H1 (cell line): Measurements from ENCODE around the gene EIF4EBP3. TPM values are rescaled to one million over a fixed set of nuclear protein-coding genes. Genes with fewer than 3 reads are reported as not detected.
A peak's percentile ranks its signal among the peaks of the same experiment; 100 is the strongest.

Experiments
- CTCF ChIA-PET: fragments of 300-600 bp; sonication (Branson Sonifier 250); formaldehyde crosslinking; loops from one replicate; lab custom pipeline; 2021; ENCODE audit not compliant: partially characterized antibody; lab: Charles Lee
- POLR2A ChIA-PET: fragments of 300-600 bp; sonication (Branson Sonifier 250); formaldehyde crosslinking; loops from one replicate; lab custom pipeline; 2021; ENCODE audit warnings: inconsistent platforms; ENCODE audit not compliant: partially characterized antibody; lab: Charles Lee
- DNase-seq, 2 experiments: peaks; one replicate each; pipeline versions ENCODE4 v3.0.0 to v3.0.0-alpha.2; 2010 to 2022; ENCODE audit warnings: low spot score in 2 of 2, low read depth in 1 of 2, mixed read lengths in 1 of 2
- FAIRE-seq: peaks from 2 replicates; lab custom pipeline; 2011; peaks lifted over from hg19 to GRCh38; lab: Jason Lieb, UNC
- H2AFZ ChIP-seq: 2 replicates; pipeline ENCODE4 v1.8.1; 2012; ENCODE audit warnings: low read length, inconsistent platforms
- H2AK5ac ChIP-seq: 2 replicates; pipeline ENCODE4 v1.6.1; 2013; ENCODE audit warnings: low read depth, low read length
- H2BK120ac ChIP-seq: replicated peaks from 2 replicates; pipeline ENCODE3; 2013; ENCODE audit warnings: low read depth, low read length, inconsistent platforms
- H2BK12ac ChIP-seq: 2 replicates; pipeline ENCODE4 v1.6.1; 2013; ENCODE audit warnings: low read depth, low read length
- H2BK15ac ChIP-seq: 2 replicates; pipeline ENCODE4 v1.6.1; 2013; ENCODE audit warnings: low read length
- H2BK20ac ChIP-seq: 2 replicates; pipeline ENCODE4 v1.6.1; 2013; ENCODE audit warnings: low read length
- H2BK5ac ChIP-seq: 2 replicates; pipeline ENCODE4 v1.6.1; 2013; ENCODE audit warnings: low read depth, low read length
- H3K14ac ChIP-seq: 2 replicates; pipeline ENCODE4 v1.6.1; 2013; ENCODE audit warnings: inconsistent platforms; ENCODE audit not compliant: insufficient read length
- H3K18ac ChIP-seq: 2 replicates; pipeline ENCODE4 v1.6.1; 2013; ENCODE audit warnings: low read length; ENCODE audit errors: extremely low read depth
- H3K23ac ChIP-seq: 2 replicates; pipeline ENCODE4 v1.6.1; 2013; ENCODE audit warnings: inconsistent platforms; ENCODE audit not compliant: insufficient read length
- H3K23me2 ChIP-seq: 2 replicates; pipeline ENCODE4 v1.6.1; 2013; ENCODE audit warnings: low read depth, low read length
- H3K27ac ChIP-seq: 2 replicates; pipeline ENCODE4 v1.6.1; 2011; ENCODE audit warnings: low read depth, low read length, inconsistent platforms
- H3K27me3 ChIP-seq, 4 experiments: replicated peaks in 1 of 4; 1 replicate in 1 of 4; 2 replicates in 3 of 4; pipeline versions ENCODE4 v1.6.1 to v1.8.1; 2011 to 2013; ENCODE audit warnings: low read length in 3 of 4, mild to moderate bottlenecking in 3 of 4, inconsistent platforms in 2 of 4, mixed read lengths in 2 of 4, moderate library complexity in 1 of 4; ENCODE audit not compliant: control insufficient read depth in 3 of 4, insufficient read depth in 3 of 4; ENCODE audit errors: extremely low read depth in 1 of 4
- H3K36me3 ChIP-seq, 4 experiments: 2 replicates each; pipeline versions ENCODE4 v1.6.1 to v1.8.1; 2011 to 2013; ENCODE audit warnings: mild to moderate bottlenecking in 4 of 4, low read length in 3 of 4, moderate library complexity in 2 of 4, control low read depth in 1 of 4, inconsistent platforms in 1 of 4; ENCODE audit not compliant: insufficient read depth in 4 of 4, control insufficient read depth in 2 of 4
- H3K4ac ChIP-seq: replicated peaks from 2 replicates; pipeline ENCODE3; 2013; ENCODE audit warnings: low read length, low read depth, mixed read lengths, inconsistent platforms; ENCODE audit not compliant: insufficient read length
- H3K4me1 ChIP-seq, 4 experiments: replicated peaks in 1 of 4; 1 replicate in 1 of 4; 2 replicates in 3 of 4; pipeline versions ENCODE4 v1.6.1 to v1.8.1; 2011 to 2013; ENCODE audit warnings: low read length in 3 of 4, inconsistent platforms in 2 of 4, mixed read lengths in 1 of 4; ENCODE audit not compliant: insufficient read depth in 4 of 4, control insufficient read depth in 3 of 4
- H3K4me2 ChIP-seq, 2 experiments: 2 replicates each; pipeline versions ENCODE4 v1.6.1 to v1.8.1; 2011 to 2013; ENCODE audit warnings: low read depth in 2 of 2, low read length in 2 of 2, control low read depth in 1 of 2, inconsistent platforms in 1 of 2, mild to moderate bottlenecking in 1 of 2; ENCODE audit not compliant: insufficient read depth in 1 of 2
- H3K4me3 ChIP-seq, 4 experiments: fragments of 200-600, 300-600 bp in 1 of 4; sonication (generic), shearing (Covaris generic), sonication (Bioruptor Twin) in 1 of 4; 2 replicates each; pipeline versions ENCODE4 v1.5.1 to v1.8.1; 2011 to 2016; ENCODE audit warnings: low read length in 4 of 4, low read depth in 3 of 4, control low read depth in 2 of 4, inconsistent platforms in 2 of 4, mild to moderate bottlenecking in 2 of 4, mixed read lengths in 1 of 4, moderate library complexity in 1 of 4; ENCODE audit not compliant: insufficient read depth in 2 of 4; ENCODE audit errors: extremely low read depth in 1 of 4
- H3K56ac ChIP-seq: replicated peaks from 2 replicates; pipeline ENCODE3; 2013; ENCODE audit warnings: low read depth, mild to moderate bottlenecking, mixed read lengths, low read length, inconsistent platforms; ENCODE audit not compliant: insufficient read length
- H3K79me1 ChIP-seq: 2 replicates; pipeline ENCODE4 v1.6.1; 2013; ENCODE audit warnings: low read depth, low read length, control low read depth
- H3K79me2 ChIP-seq, 2 experiments: 2 replicates each; pipeline versions ENCODE4 v1.6.1 to v1.8.1; 2012 to 2013; ENCODE audit warnings: low read length in 2 of 2, mild to moderate bottlenecking in 2 of 2, inconsistent platforms in 1 of 2; ENCODE audit not compliant: insufficient read depth in 2 of 2, control insufficient read depth in 1 of 2
- H3K9ac ChIP-seq, 4 experiments: replicated peaks in 1 of 4; 1 replicate in 1 of 4; 2 replicates in 3 of 4; pipeline versions ENCODE4 v1.6.1 to v1.8.1; 2011 to 2013; ENCODE audit warnings: low read depth in 3 of 4, low read length in 3 of 4, control low read depth in 2 of 4, mild to moderate bottlenecking in 2 of 4, moderate library complexity in 2 of 4, inconsistent platforms in 1 of 4; ENCODE audit errors: extremely low read depth in 1 of 4
- H3K9me3 ChIP-seq, 2 experiments: 2 replicates each; pipeline versions ENCODE4 v1.6.1 to v1.8.1; 2012 to 2013; ENCODE audit warnings: mild to moderate bottlenecking in 2 of 2, moderate library complexity in 2 of 2, control low read depth in 1 of 2, inconsistent platforms in 1 of 2, low read depth in 1 of 2, low read length in 1 of 2, mixed read lengths in 1 of 2; ENCODE audit not compliant: insufficient read depth in 2 of 2
- H4K20me1 ChIP-seq, 2 experiments: replicated peaks in 1 of 2; 2 replicates each; pipeline versions ENCODE3 to v1.8.1; 2011 to 2013; ENCODE audit warnings: inconsistent platforms in 2 of 2, low read length in 2 of 2, mild to moderate bottlenecking in 1 of 2; ENCODE audit not compliant: insufficient read depth in 2 of 2, control insufficient read depth in 1 of 2
- H4K5ac ChIP-seq: 2 replicates; pipeline ENCODE4 v1.6.1; 2013; ENCODE audit warnings: low read length, low read depth, mixed read lengths, inconsistent platforms; ENCODE audit not compliant: insufficient read length
- H4K8ac ChIP-seq: 2 replicates; pipeline ENCODE4 v1.8.0; 2013; ENCODE audit warnings: mild to moderate bottlenecking, moderate library complexity, low read length, inconsistent platforms; ENCODE audit not compliant: insufficient read depth; ENCODE audit errors: extremely low read depth
- H4K91ac ChIP-seq: replicated peaks from 2 replicates; pipeline ENCODE3; 2013; ENCODE audit warnings: low read length, mixed read lengths, inconsistent platforms; ENCODE audit not compliant: insufficient read length
- CEBPB ChIP-seq: IDR thresholded peaks from 2 replicates; pipeline ENCODE4 v1.6.1; 2012; ENCODE audit warnings: low read depth, low read length
- CTBP2 ChIP-seq: IDR thresholded peaks from 2 replicates; pipeline ENCODE4 v1.7.0; 2011; ENCODE audit warnings: borderline replicate concordance, mild to moderate bottlenecking, moderate library complexity, mixed read lengths, low read length; ENCODE audit not compliant: insufficient read depth, insufficient read length
- JUND ChIP-seq: IDR thresholded peaks from 2 replicates; pipeline ENCODE4 v1.6.1; 2011; ENCODE audit warnings: mild to moderate bottlenecking, improper control_type of control experiment, low read length
- POLR2A ChIP-seq, 2 experiments: IDR thresholded peaks; 1 replicate in 1 of 2; 2 replicates in 1 of 2; pipeline ENCODE4 v1.6.1; 2011; ENCODE audit warnings: low read depth in 2 of 2, low read length in 2 of 2, mild to moderate bottlenecking in 2 of 2; ENCODE audit errors: control extremely low read depth in 1 of 2
- POLR2AphosphoS5 ChIP-seq: IDR thresholded peaks from 2 replicates; pipeline ENCODE4 v1.6.1; 2011; ENCODE audit warnings: low read depth, low read length
- SAP30 ChIP-seq: fragments of 300-600 bp; sonication (generic); IDR thresholded peaks from 2 replicates; pipeline ENCODE4 v1.7.1; 2012; ENCODE audit warnings: low read length, moderate library complexity, mild to moderate bottlenecking, inconsistent platforms; ENCODE audit not compliant: insufficient read depth, insufficient replicate concordance
- SIRT6 ChIP-seq: IDR thresholded peaks from one replicate; pipeline ENCODE4 v1.7.1; 2012; ENCODE audit warnings: low read length, inconsistent platforms
- SP1 ChIP-seq: IDR thresholded peaks from 2 replicates; pipeline ENCODE4 v1.6.1; 2011; ENCODE audit warnings: low read depth, low read length
- SRF ChIP-seq: IDR thresholded peaks from 2 replicates; pipeline ENCODE4 v1.6.1; 2011; ENCODE audit warnings: mild to moderate bottlenecking, low read depth, low read length, moderate library complexity
- WGBS, 2 experiments: shearing (Covaris generic) in 1 of 2; methylation state at CpG; one replicate each; pipeline versions ENCODE4 v1.1.6 to v1.1.7; 2013 to 2015; ENCODE audit warnings: low lambda C conversion rate in 2 of 2, mixed read lengths in 2 of 2, inconsistent platforms in 1 of 2, low coverage in 1 of 2, missing lambda C conversion rate in 1 of 2; ENCODE audit not compliant: insufficient replicate concordance in 2 of 2, insufficient coverage in 1 of 2, insufficient read length in 1 of 2; ENCODE audit errors: extremely low coverage in 1 of 2, missing lambda C conversion rate in 1 of 2; 5-methylcytosine and 5-hydroxymethylcytosine counted together
- long read RNA-seq, 2 experiments: library from RNA in 1 of 2; library from capped mRNA in 1 of 2; stranded (forward); transcript quantifications; one replicate each; pipeline ENCODE4 v2.0.0, GENCODE V29; 2021; ENCODE audit warnings: inconsistent platforms in 1 of 2
- polyA minus RNA-seq, 3 experiments: library from RNA; depleted of rRNA, polyadenylated mRNA; stranded (reverse); fragments of >200 nt; gene quantifications; 1 replicate in 2 of 3; 2 replicates in 1 of 3; pipeline ENCODE4 v1.2.3, GENCODE V29; 2011
- polyA plus RNA-seq, 7 experiments: library from polyadenylated mRNA; depleted of rRNA in 3 of 7; stranded (reverse) in 5 of 7; unstranded in 2 of 7; fragments of >200 nt in 5 of 7; fragments of 200-250 nt in 2 of 7; gene quantifications; 1 replicate in 5 of 7; 2 replicates in 1 of 7; 4 replicates in 1 of 7; pipeline versions ENCODE4 v1.2.1 to v1.2.3, GENCODE V29; 2011 to 2013; ENCODE audit warnings: missing spikeins in 2 of 7, mixed read lengths in 2 of 7
- total RNA-seq: library from RNA; stranded (reverse); fragmentation: NEBNext Ultra II Directional; extraction: Animal tissue kit (Norgen Biotek cat#: 25700); gene quantifications from 2 replicates; pipeline ENCODE4 v1.2.1, GENCODE V29; 2021

Gene EIF4EBP3
- total RNA-seq: 8.9 and 11.7 TPM in 2 replicates
- polyA plus RNA-seq (2011; rRNA removed): 11.0 and 11.1 TPM in 2 replicates
- polyA plus RNA-seq (2011; cell fraction: cytosol; rRNA removed): 7.6 TPM
- 7.5 TPM for polyA plus RNA-seq (2011; cell fraction: nucleus; rRNA removed)
- polyA plus RNA-seq (2012, experiment 1 of 2): 7.5 to 15.4 TPM (median 11.0 TPM) in 4 replicates
- 12.7 TPM for polyA plus RNA-seq (2012, experiment 2 of 2)
- polyA plus RNA-seq (2013, experiment 1 of 2): 13.9 TPM
- 13.9 TPM for polyA plus RNA-seq (2013, experiment 2 of 2)
- 0.59 and 3.4 TPM in 2 replicates for polyA minus RNA-seq (2011; rRNA and poly(A)+ RNA removed)
- 7.2 TPM for polyA minus RNA-seq (2011; cell fraction: cytosol; rRNA and poly(A)+ RNA removed)
- 3.7 TPM for polyA minus RNA-seq (2011; cell fraction: nucleus; rRNA and poly(A)+ RNA removed)
- long read RNA-seq, experiment 1, transcript EIF4EBP3-201 (3 exons, 691 nt): major isoform, 8 of 8 reads
- long read RNA-seq, experiment 1, partial matches to known transcripts: 0 of 8 reads
- long read RNA-seq, experiment 1, other reads (novel, unspliced or antisense): 0 of 8 reads
- long read RNA-seq, experiment 2, partial matches to known transcripts: 0 of 1 reads
- long read RNA-seq, experiment 2, other reads (novel, unspliced or antisense): 1 of 1 reads

GRCh38 chr5:140547508-140548299 lies at the start of gene EIF4EBP3:
EIF4EBP3 (plus strand) TSS chr5:140547662; CDS start chr5:140547738, 76 bp downstream.
- H3K9ac ChIP-seq: peak within 1 kb of the TSS in 3 of 4 experiments; percentile 66 to 75 (median 74); a peak in 6 of 7 replicates
- H3K4me1 ChIP-seq: peaks cover 0 to 18% (median 6%) of the 10 kb centered on the region in 4 experiments; a peak in 4 of 7 replicates
- H3K23me2 ChIP-seq: peaks cover 6% of the 10 kb centered on the region
- peak within 1 kb of the TSS; percentile 51 for H4K5ac ChIP-seq
- H3K23ac ChIP-seq: no peak within 1 kb of the TSS
- no peaks in the 10 kb centered on the region for H3K27me3 ChIP-seq
- peaks cover 13 to 37% (median 30%) of the 10 kb centered on the region in 4 experiments for H3K36me3 ChIP-seq
- H4K91ac ChIP-seq: peak within 1 kb of the TSS; percentile 49
- no peaks in the 10 kb centered on the region; the same call in 1 of the 2 replicates for H3K79me1 ChIP-seq
- peak within 1 kb of the TSS; percentile 71 to 94 for H3K4me2 ChIP-seq
- peak within 1 kb of the TSS; percentile 14; the same call in 1 of the 2 replicates for H2AFZ ChIP-seq
- ChIA-PET CTCF (interaction anchor here (0.6 to 3.1 kb wide), 25 partner anchors 9 to 310 kb away, joined by 3 to 19 read pairs (median 4); partner anchors contain the start of genes HARS1, HARS2, SLC35A4 and SRA1), POLR2A (interaction anchor here (0.7 to 14.4 kb wide), 25 partner anchors 12 to 203 kb away, joined by 3 to 191 read pairs (median 5); partner anchors contain the start of genes APBB3, DND1, HARS1 and HARS2)
- H2BK5ac ChIP-seq: peak within 1 kb of the TSS; percentile 38
- 6% methylated on average over 45 of the region's 52 CpGs; no CpG with 5 or more reads in 1 of the 2 experiments for WGBS, 2 experiments
- peak within 1 kb of the TSS; percentile 94 for H4K8ac ChIP-seq
- no peaks in the 10 kb centered on the region for H3K9me3 ChIP-seq
- peak within 1 kb of the TSS; percentile 68 for H3K18ac ChIP-seq
- H3K4ac ChIP-seq: peak within 1 kb of the TSS; percentile 59
- no peak within 1 kb of the TSS for H2BK15ac ChIP-seq
- no peak within 1 kb of the TSS for H2BK120ac ChIP-seq
- no peak within 1 kb of the TSS; the same call in 1 of the 2 replicates for H2AK5ac ChIP-seq
- peak within 1 kb of the TSS; percentile 17 for H3K56ac ChIP-seq
- H2BK12ac ChIP-seq: peak within 1 kb of the TSS; percentile 3; the same call in 1 of the 2 replicates
- H2BK20ac ChIP-seq: no peak within 1 kb of the TSS
- H3K79me2 ChIP-seq: no peaks in the 10 kb centered on the region
- peak; percentile 91 to 95 for DNase-seq
- peaks cover 0 to 3% of the 10 kb centered on the region in 2 experiments for H4K20me1 ChIP-seq
- H3K14ac ChIP-seq: no peak within 1 kb of the TSS
- H3K4me3 ChIP-seq: peak within 1 kb of the TSS; percentile 34 to 66 (median 44)
- H3K27ac ChIP-seq: peak within 1 kb of the TSS; percentile 73
- peak; percentile 36 for FAIRE-seq
- TF ChIP-seq CEBPB: no peak
- TF ChIP-seq POLR2AphosphoS5: peak; percentile 92
- no peak for TF ChIP-seq CTBP2
- no peak for TF ChIP-seq SIRT6
- TF ChIP-seq SRF: no peak
- TF ChIP-seq SP1: peak; percentile 55; the same call in 1 of the 2 replicates
- TF ChIP-seq SAP30: peak; percentile 60
- TF ChIP-seq JUND: no peak
- TF ChIP-seq POLR2A (IDR thresholded peaks at IDR 0.05; ENCODE audit: control extremely low read depth in 1 of 2, low read depth in 2 of 2, low read length in 2 of 2): peak; percentile 72 to 83
